ENCODE results near the gene MIA. TPM values are rescaled to one million over a fixed set of nuclear protein-coding genes. Genes with fewer than 3 reads are reported as not detected.
"Not testable (repeated sequence)": the region's sequence is repeated elsewhere in the genome, so short reads cannot be mapped to it uniquely, and the experiment has no call there.

Gene MIA
- total and polyA plus RNA-seq, 3 experiments from 2014 or later = 0.89 to 1.1 TPM; not detected in 1

- Histone ChIP-seq H3K27ac (ENCODE audit: low read depth, low read length) (peak overlapping the region; percentile 51), H3K9me3 (ENCODE audit: low read length) (no peaks in the 10 kb centered on the region), H3K36me3 (ENCODE audit: insufficient read depth, low read length) (peaks cover 15% of the 10 kb centered on the region), H3K27me3 (ENCODE audit: insufficient read depth, low read length, poor library complexity, severe bottlenecking) (no peaks in the 10 kb centered on the region), H3K4me1 (ENCODE audit: insufficient read depth, low read length) (peaks cover 36% of the 10 kb centered on the region), H3K4me3 (ENCODE audit: low read length) (peak overlapping the region; percentile 55)
- Mint-ChIP-seq H3K27ac (peak overlapping the region; percentile 24 to 98 (median 87)), H3K9me3 (no peaks in the 10 kb centered on the region), H3K27me3 (peaks cover 0 to 4% of the 10 kb centered on the region in 2 donors), H3K36me3 (peaks cover 2 to 34% (median 5%) of the 10 kb centered on the region in 3 donors), H3K4me1 (peaks cover 36 to 50% (median 48%) of the 10 kb centered on the region in 3 donors), H3K4me3 (peak overlapping the region; percentile 87 to 98 (median 92))
- DNase-seq = peak in 2 of 5 donors; percentile 48 to 61
- ChIA-PET CTCF (interaction anchor here (2.1 kb wide), 1 partner anchor 148 kb away, joined by 6 read pairs; no protein-coding TSS in a partner anchor), POLR2A (interaction anchor here (0.6 to 1.4 kb wide), 3 partner anchors 8 to 13 kb away, joined by 3 to 5 read pairs (median 4); partner anchors contain the start of gene EGLN2)
These were observed 36.4 kb downstream of the MIA start for GRCh38 chr19:40811478-40812341.

- POLR2A ChIA-PET = interaction anchor here (1.4 kb wide), 1 partner anchor 14 kb away, joined by 5 read pairs; the partner anchor contains the start of gene EGLN2
- not testable (repeated sequence) for H3K9me3 Mint-ChIP-seq; H3K4me3 ChIP-seq (ENCODE audit: low read length); H3K27ac ChIP-seq (ENCODE audit: low read depth, low read length); DNase-seq; H3K27me3 Mint-ChIP-seq; H3K27me3 ChIP-seq (ENCODE audit: insufficient read depth, low read length, poor library complexity, severe bottlenecking); H3K9me3 ChIP-seq (ENCODE audit: low read length)
- peaks cover 30 to 42% (median 41%) of the 10 kb centered on the region in 3 donors for H3K4me1 Mint-ChIP-seq
- CTCF ChIA-PET = interaction anchor here (2.1 kb wide), 1 partner anchor 149 kb away, joined by 6 read pairs; no protein-coding TSS in a partner anchor
- H3K27ac Mint-ChIP-seq = peak overlapping the region in 6 of 8 donors; percentile 20 to 98 (median 78)
- peaks cover 2 to 26% (median 4%) of the 10 kb centered on the region in 3 donors for H3K36me3 Mint-ChIP-seq
- Histone ChIP-seq H3K4me1 (ENCODE audit: insufficient read depth, low read length) (peaks cover 28% of the 10 kb centered on the region), H3K36me3 (ENCODE audit: insufficient read depth, low read length) (peaks cover 11% of the 10 kb centered on the region)
- peak overlapping the region; percentile 87 to 98 (median 92) for H3K4me3 Mint-ChIP-seq
These were observed 37.2 kb downstream of the MIA start for GRCh38 chr19:40812571-40812970.

GRCh38 chr19:40813182-40813581, 37.9 kb downstream of the MIA start:
- CTCF ChIA-PET = no interaction called here

GRCh38 chr19:40815223-40815622, 39.9 kb downstream of the MIA start:
- peaks cover 28% of the 10 kb centered on the region for H3K4me1 ChIP-seq (ENCODE audit: insufficient read depth, low read length)
- ChIA-PET CTCF (no interaction called here), POLR2A (no interaction called here)
- no peak for DNase-seq
- no peak overlapping the region for H3K4me3 ChIP-seq (ENCODE audit: low read length)
- H3K9me3 Mint-ChIP-seq = no peaks in the 10 kb centered on the region
- H3K27ac ChIP-seq (ENCODE audit: low read depth, low read length) = no peak overlapping the region
- H3K27ac Mint-ChIP-seq = peak overlapping the region in 2 of 8 donors; percentile 64 to 79
- H3K27me3 ChIP-seq (ENCODE audit: insufficient read depth, low read length, poor library complexity, severe bottlenecking) = no peaks in the 10 kb centered on the region
- H3K9me3 ChIP-seq (ENCODE audit: low read length) = no peaks in the 10 kb centered on the region
- peaks cover 41 to 51% (median 48%) of the 10 kb centered on the region in 3 donors for H3K4me1 Mint-ChIP-seq
- peaks cover 0 to 4% of the 10 kb centered on the region in 2 donors for H3K27me3 Mint-ChIP-seq
- no peaks in the 10 kb centered on the region for H3K36me3 ChIP-seq (ENCODE audit: insufficient read depth, low read length)
- H3K36me3 Mint-ChIP-seq = peaks cover 0 to 3% (median 2%) of the 10 kb centered on the region in 3 donors
- H3K4me3 Mint-ChIP-seq = no peak overlapping the region

More at GRCh38 chr19:40813182-40813581, 37.9 kb downstream of the MIA start:
- Histone ChIP-seq H3K4me3 (ENCODE audit: low read length) (no peak overlapping the region), H3K27ac (ENCODE audit: low read depth, low read length) (no peak overlapping the region), H3K9me3 (ENCODE audit: low read length) (no peaks in the 10 kb centered on the region), H3K27me3 (ENCODE audit: insufficient read depth, low read length, poor library complexity, severe bottlenecking) (no peaks in the 10 kb centered on the region), H3K36me3 (ENCODE audit: insufficient read depth, low read length) (peaks cover 5% of the 10 kb centered on the region), H3K4me1 (ENCODE audit: insufficient read depth, low read length) (peaks cover 28% of the 10 kb centered on the region)
- POLR2A ChIA-PET = no interaction called here
- peaks cover 30 to 41% (median 40%) of the 10 kb centered on the region in 3 donors for H3K4me1 Mint-ChIP-seq
- H3K9me3 Mint-ChIP-seq = no peaks in the 10 kb centered on the region
- no peak for DNase-seq
- peaks cover 2 to 20% (median 2%) of the 10 kb centered on the region in 3 donors for H3K36me3 Mint-ChIP-seq
- peaks cover 0 to 4% of the 10 kb centered on the region in 2 donors for H3K27me3 Mint-ChIP-seq
- H3K27ac Mint-ChIP-seq = peak overlapping the region in 3 of 8 donors; percentile 20 to 86 (median 61)
- peak overlapping the region in 3 of 7 donors; percentile 87 to 92 (median 90) for H3K4me3 Mint-ChIP-seq

GRCh38 chr19:40818480-40819399, 43.4 kb downstream of the MIA start:
- DNase-seq = peak; percentile 69 to 82 (median 72)
- not testable (repeated sequence) for H3K9me3 Mint-ChIP-seq; H3K27me3 Mint-ChIP-seq; H3K36me3 ChIP-seq (ENCODE audit: insufficient read depth, low read length); H3K9me3 ChIP-seq (ENCODE audit: low read length); H3K36me3 Mint-ChIP-seq; H3K27me3 ChIP-seq (ENCODE audit: insufficient read depth, low read length, poor library complexity, severe bottlenecking)
- Histone ChIP-seq H3K27ac (ENCODE audit: low read depth, low read length) (peak overlapping the region; percentile 31), H3K4me3 (ENCODE audit: low read length) (peak overlapping the region; percentile 61), H3K4me1 (ENCODE audit: insufficient read depth, low read length) (peaks cover 19% of the 10 kb centered on the region)
- CTCF ChIA-PET = interaction anchor here (1.0 to 3.6 kb wide), 17 partner anchors 11 to 325 kb away, joined by 3 to 46 read pairs (median 4); partner anchors contain the start of genes ACTMAP, COQ8B, EGLN2 and ITPKC
- peak overlapping the region; percentile 60 to 90 (median 86) for H3K4me3 Mint-ChIP-seq
- H3K4me1 Mint-ChIP-seq = peaks cover 21 to 33% (median 26%) of the 10 kb centered on the region in 3 donors
- POLR2A ChIA-PET = interaction anchor here (1.0 to 1.6 kb wide), 3 partner anchors 14 to 156 kb away, joined by 3 to 7 read pairs (median 3); no protein-coding TSS in a partner anchor
- H3K27ac Mint-ChIP-seq = peak overlapping the region; percentile 12 to 97 (median 92)

GRCh38 chr19:40819479-40820234, 44.3 kb downstream of the MIA start:
- H3K36me3 ChIP-seq (ENCODE audit: insufficient read depth, low read length); H3K27me3 ChIP-seq (ENCODE audit: insufficient read depth, low read length, poor library complexity, severe bottlenecking); H3K36me3 Mint-ChIP-seq; H3K27ac ChIP-seq (ENCODE audit: low read depth, low read length); H3K9me3 ChIP-seq (ENCODE audit: low read length); H3K27me3 Mint-ChIP-seq; H3K9me3 Mint-ChIP-seq; H3K4me3 ChIP-seq (ENCODE audit: low read length): not testable (repeated sequence)
- Mint-ChIP-seq H3K4me3 (peak overlapping the region in 5 of 7 donors; percentile 19 to 61 (median 32)), H3K27ac (peak overlapping the region; percentile 30 to 97 (median 86)), H3K4me1 (peaks cover 23 to 38% (median 26%) of the 10 kb centered on the region in 3 donors)
- CTCF ChIA-PET = interaction anchor here (0.9 to 3.6 kb wide), 20 partner anchors 12 to 325 kb away, joined by 3 to 46 read pairs (median 4); partner anchors contain the start of genes COQ8B, EGLN2, ITPKC and RAB4B
- peaks cover 19% of the 10 kb centered on the region for H3K4me1 ChIP-seq (ENCODE audit: insufficient read depth, low read length)
- DNase-seq = peak; percentile 54 to 72 (median 57)
- POLR2A ChIA-PET = interaction anchor here (0.6 to 1.6 kb wide), 4 partner anchors 9 to 156 kb away, joined by 3 to 7 read pairs (median 4); no protein-coding TSS in a partner anchor

GRCh38 chr19:40822161-40822560, 46.8 kb downstream of the MIA start:
- H3K4me3 Mint-ChIP-seq = no peak overlapping the region
- H3K27me3 Mint-ChIP-seq = no peaks in the 10 kb centered on the region
- no peak overlapping the region for H3K4me3 ChIP-seq (ENCODE audit: low read length)
- H3K9me3 Mint-ChIP-seq = peaks cover 0 to 1% (median 0%) of the 10 kb centered on the region in 5 donors
- CTCF ChIA-PET = no interaction called here
- peaks cover 2 to 6% (median 6%) of the 10 kb centered on the region in 3 donors for H3K36me3 Mint-ChIP-seq
- POLR2A ChIA-PET = no interaction called here
- H3K27ac ChIP-seq (ENCODE audit: low read depth, low read length) = no peak overlapping the region
- no peaks in the 10 kb centered on the region for H3K9me3 ChIP-seq (ENCODE audit: low read length)
- H3K27me3 ChIP-seq (ENCODE audit: insufficient read depth, low read length, poor library complexity, severe bottlenecking) = no peaks in the 10 kb centered on the region
- H3K4me1 ChIP-seq (ENCODE audit: insufficient read depth, low read length) = peaks cover 33% of the 10 kb centered on the region
- DNase-seq = no peak
- H3K27ac Mint-ChIP-seq = peak overlapping the region in 3 of 8 donors; percentile 3 to 84 (median 14)
- no peaks in the 10 kb centered on the region for H3K36me3 ChIP-seq (ENCODE audit: insufficient read depth, low read length)
- H3K4me1 Mint-ChIP-seq = peaks cover 38 to 62% (median 48%) of the 10 kb centered on the region in 3 donors
